Retinal pigment epithelial cell (primary cell): ENCODE measurements around the gene GABRB1.

Experiments used
- DNase-seq: peaks from one replicate; pipeline ENCODE4 v3.0.0-alpha.2; 2010; ENCODE audit warnings: low read depth
- H3K4me3 ChIP-seq: 2 replicates; pipeline ENCODE4 v1.5.1; 2011; ENCODE audit warnings: mild to moderate bottlenecking, low read length, control low read depth, moderate library complexity
- CTCF ChIP-seq: conservative IDR thresholded peaks from 2 replicates; pipeline ENCODE4 v1.5.1; 2011; ENCODE audit warnings: low read depth, low read length, control low read depth, inconsistent platforms

GABRB1 gene

GRCh38 chr4:47045261-47045660, 13.9 kb downstream of the GABRB1 start:
- no peak for TF ChIP-seq CTCF
- no peak for DNase-seq
- H3K4me3 ChIP-seq = no peak overlapping the region

DNA sequence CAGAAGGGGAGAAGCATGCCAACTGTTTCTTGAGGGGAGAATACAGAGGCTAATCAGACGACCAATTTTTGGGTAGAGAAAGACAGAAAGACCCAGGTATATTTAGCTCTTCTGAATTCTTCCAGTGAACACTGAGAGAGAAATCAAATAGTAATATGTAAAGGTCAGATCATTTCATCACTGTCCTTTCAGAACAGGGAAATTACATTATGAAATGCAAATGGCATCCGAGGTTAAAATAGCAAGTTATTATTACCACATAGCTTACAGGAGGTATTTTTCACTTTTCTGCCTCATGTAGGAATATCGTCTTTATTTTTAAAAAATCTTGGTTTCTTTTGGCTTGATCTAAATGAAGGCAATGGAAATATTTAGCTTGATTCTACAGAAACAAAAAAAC, 18.0 kb downstream of the GABRB1 start:
- no peak for DNase-seq
- no peak for TF ChIP-seq CTCF
- H3K4me3 ChIP-seq = no peak overlapping the region

GRCh38 chr4:47050761-47051725, 19.7 kb downstream of the GABRB1 start:
- no peak for TF ChIP-seq CTCF

DNA sequence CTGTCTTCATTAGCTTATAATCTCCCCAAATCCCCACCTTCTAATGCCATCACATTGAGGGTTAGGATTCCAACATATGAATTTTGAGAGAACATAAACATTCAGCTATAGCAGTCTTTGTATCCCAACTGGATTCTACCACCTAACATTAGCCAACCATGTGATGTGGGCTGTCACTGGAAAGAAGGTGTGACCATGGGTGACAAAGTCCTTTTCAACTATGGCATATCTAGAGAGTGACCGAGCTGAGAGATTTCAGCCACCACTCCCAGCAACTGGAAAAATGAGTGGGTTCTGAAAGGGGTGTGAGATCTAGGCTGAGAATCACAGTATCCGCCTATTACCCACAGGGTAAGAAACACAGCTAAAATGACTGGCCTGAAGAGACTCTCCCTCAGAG, 22.1 kb downstream of the GABRB1 start:
- DNase-seq = no peak
- H3K4me3 ChIP-seq = no peak overlapping the region
- no peak for TF ChIP-seq CTCF

More at GRCh38 chr4:47050761-47051725, 19.7 kb downstream of the GABRB1 start:
- no peak overlapping the region for H3K4me3 ChIP-seq
- peak; percentile 36 for DNase-seq

DNA sequence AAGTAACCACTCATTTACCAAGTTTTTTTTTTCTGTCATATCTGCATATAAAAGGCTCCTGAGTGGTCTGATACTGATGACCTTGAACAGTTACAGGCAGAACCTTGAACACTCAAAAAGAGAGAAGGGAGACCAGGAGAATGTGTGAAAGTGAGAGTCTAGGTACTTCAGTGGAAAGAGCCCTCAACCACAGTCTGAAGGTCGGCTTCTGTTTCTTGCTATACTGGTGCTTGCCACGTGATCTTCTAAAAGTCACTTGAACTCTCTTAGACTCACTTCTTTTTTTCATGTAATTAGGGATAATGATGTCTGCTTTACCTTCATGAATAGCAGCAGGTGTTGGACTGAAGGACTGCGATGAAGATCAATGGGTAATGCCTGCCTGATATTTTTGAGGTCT, 22.8 kb downstream of the GABRB1 start:
- no peak overlapping the region for H3K4me3 ChIP-seq
- TF ChIP-seq CTCF = no peak
- DNase-seq = no peak

DNA sequence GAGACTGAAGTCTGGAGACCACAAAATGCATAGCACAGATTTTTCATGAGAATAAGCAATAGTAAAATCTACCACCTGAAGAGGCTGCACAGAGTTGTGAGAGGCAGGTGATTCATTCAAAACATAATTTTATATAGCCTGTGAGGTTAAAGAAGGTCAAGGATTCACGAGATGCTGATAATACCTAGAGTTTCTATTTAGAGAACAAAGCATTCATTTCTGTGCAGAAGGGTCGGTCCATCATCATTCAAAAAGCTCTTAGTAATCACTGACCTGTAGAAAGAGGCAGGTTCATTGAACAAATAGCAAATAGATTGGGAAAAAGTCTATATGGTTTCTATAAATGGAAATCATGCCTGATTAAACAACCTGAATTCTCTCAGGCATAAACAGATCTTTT, 26.6 kb downstream of the GABRB1 start:
- no peak overlapping the region for H3K4me3 ChIP-seq
- no peak for TF ChIP-seq CTCF
- no peak for DNase-seq

- no peak overlapping the region for H3K4me3 ChIP-seq
- TF ChIP-seq CTCF = no peak
- no peak for DNase-seq
Measured at GRCh38 chr4:47060561-47060960, 29.2 kb downstream of the GABRB1 start.
